Amniotic epithelial cell (primary cell): ENCODE results near the gene TSPY1.
"Not testable (repeated sequence)": the region's sequence is repeated elsewhere in the genome, so short reads cannot be mapped to it uniquely, and the experiment has no call there.

Source experiments
- DNase-seq: peaks from one replicate; pipeline ENCODE4 v3.0.0-alpha.2; 2010; ENCODE audit warnings: low read depth

The TSPY1 gene

DNA sequence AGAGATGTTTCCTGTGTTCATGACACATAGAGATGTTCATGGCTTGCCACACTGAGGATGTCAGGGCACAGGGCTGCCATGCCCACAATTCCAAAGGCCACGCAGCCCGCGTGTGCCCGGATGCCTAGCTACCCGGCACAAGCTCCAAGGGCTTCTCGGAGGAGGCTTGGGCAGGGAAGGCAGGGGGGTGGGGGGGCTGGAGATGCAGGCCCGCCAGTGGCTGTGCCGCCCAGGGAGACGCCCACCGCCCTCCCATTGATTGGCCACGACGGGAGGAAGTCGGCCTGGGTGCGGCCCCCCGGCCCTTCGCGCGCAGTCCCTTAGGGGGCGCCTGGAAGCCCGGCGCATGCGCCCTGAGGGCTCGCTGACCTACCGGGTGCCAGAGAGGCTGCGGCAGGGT lies at the start of gene TSPY1:
TSS of gene TSPY1 (plus strand) at position 301 of the 400 bp plus-strand sequence. CDS start at position 347, 46 bp downstream.
- not testable (repeated sequence) for DNase-seq

DNA sequence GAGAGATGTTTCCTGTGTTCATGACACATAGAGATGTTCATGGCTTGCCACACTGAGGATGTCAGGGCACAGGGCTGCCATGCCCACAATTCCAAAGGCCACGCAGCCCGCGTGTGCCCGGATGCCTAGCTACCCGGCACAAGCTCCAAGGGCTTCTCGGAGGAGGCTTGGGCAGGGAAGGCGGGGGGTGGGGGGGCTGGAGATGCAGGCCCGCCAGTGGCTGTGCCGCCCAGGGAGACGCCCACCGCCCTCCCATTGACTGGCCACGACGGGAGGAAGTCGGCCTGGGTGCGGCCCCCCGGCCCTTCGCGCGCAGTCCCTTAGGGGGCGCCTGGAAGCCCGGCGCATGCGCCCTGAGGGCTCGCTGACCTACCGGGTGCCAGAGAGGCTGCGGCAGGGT lies 20.2 kb downstream of the TSPY1 start, which contains the start of gene TSPY9:
TSS of gene TSPY9 (plus strand) at position 301 of the 400 bp plus-strand sequence. CDS start at position 347, 46 bp downstream.
- DNase-seq = not testable (repeated sequence)

DNA sequence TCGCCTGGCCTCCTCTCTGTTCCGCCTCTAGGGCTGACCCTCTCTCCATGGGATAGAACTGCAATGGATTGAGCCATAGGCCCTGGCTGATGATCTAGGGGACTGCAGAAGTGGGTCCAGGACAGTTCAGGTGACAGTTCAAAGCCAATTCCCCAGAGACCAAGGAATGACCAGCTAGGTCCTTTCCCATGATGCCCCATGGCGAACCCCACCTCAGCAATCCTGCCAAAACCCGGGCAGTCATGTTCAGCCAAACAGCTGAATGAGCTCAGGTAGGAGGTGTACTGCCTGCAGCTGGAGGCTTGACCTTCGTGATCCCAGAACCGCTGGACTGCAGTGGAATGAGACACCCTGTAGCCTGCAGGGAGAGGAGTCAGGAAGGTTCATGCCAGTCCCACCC lies 37.6 kb downstream of the TSPY1 start:
- DNase-seq = not testable (repeated sequence)

DNA sequence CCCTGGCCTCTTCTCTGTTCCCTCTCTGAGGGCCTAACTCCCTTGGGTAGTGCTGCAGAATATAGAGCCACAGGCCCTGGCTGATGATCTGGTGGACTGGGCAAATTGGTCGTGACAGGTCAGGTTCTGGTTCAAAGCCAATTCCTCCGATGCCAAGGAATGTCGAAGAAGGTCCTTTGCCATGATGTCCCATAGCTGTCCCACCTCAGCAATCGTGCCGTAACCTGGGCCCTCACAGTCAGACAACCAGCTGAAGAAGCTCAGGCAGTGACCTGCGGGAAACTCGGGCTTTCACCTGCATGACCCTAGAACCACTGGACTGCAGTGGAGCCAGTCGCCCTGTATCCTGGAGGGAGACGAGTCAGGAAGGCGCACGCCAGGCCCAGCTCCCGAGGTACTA lies 49.5 kb downstream of the TSPY1 start:
- DNase-seq = not testable (repeated sequence)
